GM12891 (cell line): ENCODE results near the gene PHOSPHO1.

ENCODE experiments used
- PAX5 ChIP-seq: IDR thresholded peaks from 2 replicates; pipeline ENCODE4 v1.6.1; 2011; ENCODE audit warnings: low read length, moderate library complexity, mild to moderate bottlenecking; ENCODE audit not compliant: insufficient read depth, severe bottlenecking
- POLR2A ChIP-seq: IDR thresholded peaks from 2 replicates; pipeline ENCODE4 v1.6.1; 2011; ENCODE audit warnings: low read depth, low read length, control low read depth
- POLR2AphosphoS5 ChIP-seq: IDR thresholded peaks from 2 replicates; pipeline ENCODE4 v1.6.1; 2011; ENCODE audit warnings: low read depth, low read length, control low read depth
- POU2F2 ChIP-seq: IDR thresholded peaks from 2 replicates; pipeline ENCODE4 v1.6.1; 2011; ENCODE audit warnings: low read depth, mild to moderate bottlenecking, control low read depth, low read length, moderate library complexity
- SPI1 ChIP-seq: IDR thresholded peaks from 2 replicates; pipeline ENCODE4 v1.6.1; 2011; ENCODE audit warnings: low read depth, low read length, control low read depth
- TAF1 ChIP-seq: IDR thresholded peaks from 2 replicates; pipeline ENCODE4 v1.6.1; 2011; ENCODE audit warnings: low read depth, low read length, control low read depth

- TF ChIP-seq POLR2A (no peak), POLR2AphosphoS5 (no peak), TAF1 (no peak), SPI1 (no peak), PAX5 (no peak), POU2F2 (no peak)
Measured at GRCh38 chr17:49267912-49268311, 37.3 kb upstream of the PHOSPHO1 start.
